OCI-LY7 (cell line): ENCODE data around the gene PSMG4.

Experiments
- CTCF ChIP-seq: fragments of 200-600 bp; sonication (generic); conservative IDR thresholded peaks from 2 replicates; pipeline ENCODE4 v1.5.1; 2014; ENCODE audit warnings: mild to moderate bottlenecking, antibody characterized with exemption, low read length, moderate library complexity, mixed read lengths
- EZH2phosphoT487 ChIP-seq: fragments of 200-600 bp; sonication (generic); IDR thresholded peaks from 2 replicates; pipeline ENCODE4 v1.6.1; 2018; ENCODE audit warnings: low read depth, borderline replicate concordance, mild to moderate bottlenecking, mixed run types, antibody characterized with exemption, low read length, moderate library complexity, mixed read lengths

- TF ChIP-seq CTCF (no peak), EZH2phosphoT487 (no peak)
Observed at GRCh38 chr6:3297006-3297405, 38.3 kb downstream of the PSMG4 start.
